Measurements from ENCODE around the gene COL27A1.

Gene COL27A1

GRCh38 chr9:114249424-114250234, 94.3 kb downstream of the COL27A1 start:
- no peak for TF ChIP-seq CTCF (IDR thresholded peaks at IDR 0.05)
- H3K4me1 ChIP-seq (ENCODE audit: control insufficient read depth in 1 of 2, insufficient read depth in 1 of 2, low read depth in 1 of 2, low read length in 1 of 2) = no peaks in the 10 kb centered on the region
- no peaks in the 10 kb centered on the region for H3K9me3 ChIP-seq
- H3K27me3 ChIP-seq = no peaks in the 10 kb centered on the region
- H3K27ac ChIP-seq = no peak overlapping the region
- H3K36me3 ChIP-seq = no peaks in the 10 kb centered on the region
- H3K4me3 ChIP-seq (ENCODE audit: low read depth in 1 of 2, low read length in 1 of 2) = no peak overlapping the region

GRCh38 chr9:114250235-114250568, 94.9 kb downstream of the COL27A1 start:
- no peaks in the 10 kb centered on the region for H3K4me1 ChIP-seq (ENCODE audit: control insufficient read depth in 1 of 2, insufficient read depth in 1 of 2, low read depth in 1 of 2, low read length in 1 of 2)
- no peak overlapping the region for H3K27ac ChIP-seq
- no peaks in the 10 kb centered on the region for H3K9me3 ChIP-seq
- no peak for TF ChIP-seq CTCF (IDR thresholded peaks at IDR 0.05)
- H3K27me3 ChIP-seq = no peaks in the 10 kb centered on the region
- no peak overlapping the region for H3K4me3 ChIP-seq (ENCODE audit: low read depth in 1 of 2, low read length in 1 of 2)
- no peaks in the 10 kb centered on the region for H3K36me3 ChIP-seq

GRCh38 chr9:114250648-114251047, 95.3 kb downstream of the COL27A1 start:
- no peaks in the 10 kb centered on the region for H3K36me3 ChIP-seq

GRCh38 chr9:114252394-114252793, 97.1 kb downstream of the COL27A1 start:
- no peaks in the 10 kb centered on the region for H3K27me3 ChIP-seq
- no peak overlapping the region for H3K27ac ChIP-seq
- H3K4me3 ChIP-seq (ENCODE audit: low read depth in 1 of 2, low read length in 1 of 2) = no peak overlapping the region
- H3K9me3 ChIP-seq = no peaks in the 10 kb centered on the region
- no peaks in the 10 kb centered on the region for H3K4me1 ChIP-seq (ENCODE audit: control insufficient read depth in 1 of 2, insufficient read depth in 1 of 2, low read depth in 1 of 2, low read length in 1 of 2)
- TF ChIP-seq CTCF (IDR thresholded peaks at IDR 0.05) = no peak
- no peaks in the 10 kb centered on the region for H3K36me3 ChIP-seq

More at GRCh38 chr9:114250648-114251047, 95.3 kb downstream of the COL27A1 start:
- no peaks in the 10 kb centered on the region for H3K4me1 ChIP-seq (ENCODE audit: control insufficient read depth in 1 of 2, insufficient read depth in 1 of 2, low read depth in 1 of 2, low read length in 1 of 2)
- TF ChIP-seq CTCF (IDR thresholded peaks at IDR 0.05) = no peak
- no peak overlapping the region for H3K27ac ChIP-seq
- H3K27me3 ChIP-seq = no peaks in the 10 kb centered on the region
- H3K9me3 ChIP-seq = no peaks in the 10 kb centered on the region
- H3K4me3 ChIP-seq (ENCODE audit: low read depth in 1 of 2, low read length in 1 of 2) = no peak overlapping the region

- TF ChIP-seq CTCF (IDR thresholded peaks at IDR 0.05) = no peak
- Histone ChIP-seq H3K4me1 (ENCODE audit: control insufficient read depth in 1 of 2, insufficient read depth in 1 of 2, low read depth in 1 of 2, low read length in 1 of 2) (no peaks in the 10 kb centered on the region), H3K9me3 (no peaks in the 10 kb centered on the region), H3K27ac (no peak overlapping the region), H3K36me3 (no peaks in the 10 kb centered on the region), H3K4me3 (ENCODE audit: low read depth in 1 of 2, low read length in 1 of 2) (no peak overlapping the region), H3K27me3 (no peaks in the 10 kb centered on the region)
Measured at GRCh38 chr9:114256827-114257328, 101.5 kb downstream of the COL27A1 start.

Data from neutrophil (primary cell).